PFSK-1 (cell line): ENCODE measurements around the gene TMEM184B.

Experiments
- FOXP2 ChIP-seq: optimal IDR thresholded peaks from 2 replicates; pipeline ENCODE3; 2011; ENCODE audit warnings: borderline replicate concordance, control low read depth, inconsistent platforms; ENCODE audit not compliant: insufficient read depth; ENCODE audit errors: extremely low read length, extremely low read depth
- POLR2AphosphoS5 ChIP-seq: IDR thresholded peaks from 2 replicates; pipeline ENCODE4 v1.6.1; 2012; ENCODE audit warnings: low read depth, mild to moderate bottlenecking, control low read depth, low read length, moderate library complexity
- SIN3A ChIP-seq: IDR thresholded peaks from 2 replicates; pipeline ENCODE4 v1.6.1; 2012; ENCODE audit warnings: mild to moderate bottlenecking, low read length, moderate library complexity, borderline replicate concordance; ENCODE audit not compliant: insufficient read depth
- TAF1 ChIP-seq: IDR thresholded peaks from 2 replicates; pipeline ENCODE4 v1.6.1; 2012; ENCODE audit warnings: low read length, control low read depth, borderline replicate concordance; ENCODE audit not compliant: insufficient read depth
- TF ChIP-seq, protein P1 (sequence below), 2 experiments: IDR thresholded peaks; 2 replicates each; pipeline versions ENCODE4 v1.6.1 to v1.8.0; 2011 to 2012; ENCODE audit warnings: low read depth in 2 of 2, low read length in 2 of 2, control low read depth in 1 of 2, inconsistent platforms in 1 of 2, mild to moderate bottlenecking in 1 of 2, moderate library complexity in 1 of 2; ENCODE audit not compliant: insufficient read depth in 1 of 2

TMEM184B gene

DNA sequence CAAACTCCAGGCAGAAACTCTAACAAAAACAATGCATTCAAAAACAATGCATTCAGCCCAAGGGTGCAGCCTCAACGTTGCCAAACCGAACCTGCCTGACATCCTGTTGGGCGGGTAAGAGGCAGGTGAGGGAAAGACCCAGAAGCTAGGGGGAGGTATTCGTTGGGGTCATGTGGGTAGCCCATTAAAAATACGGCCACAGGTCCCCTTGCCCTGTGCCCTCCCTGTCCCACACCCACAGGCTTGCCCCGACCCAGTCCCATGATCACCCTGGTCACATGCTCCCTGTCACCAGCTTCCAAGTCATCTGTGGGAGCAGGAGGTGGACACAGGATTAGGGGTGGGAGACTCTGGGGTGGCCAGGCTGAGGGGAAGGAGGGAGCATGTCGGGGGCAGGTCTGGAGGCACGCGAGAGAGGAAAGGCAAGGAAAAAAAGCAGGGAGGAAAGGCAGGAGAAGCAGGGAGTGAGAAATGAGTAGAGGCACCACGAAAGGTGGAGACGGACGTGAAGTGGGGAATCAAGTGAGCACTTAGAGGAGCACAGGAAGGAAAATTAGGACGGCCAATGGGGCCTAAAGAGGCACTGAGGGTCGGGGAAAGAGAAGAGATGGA lies 91.9 kb downstream of the TMEM184B start:
- TF ChIP-seq SIN3A (no peak), TAF1 (no peak), POLR2AphosphoS5 (no peak), FOXP2 (no peak)
- TF ChIP-seq, protein P1, sequence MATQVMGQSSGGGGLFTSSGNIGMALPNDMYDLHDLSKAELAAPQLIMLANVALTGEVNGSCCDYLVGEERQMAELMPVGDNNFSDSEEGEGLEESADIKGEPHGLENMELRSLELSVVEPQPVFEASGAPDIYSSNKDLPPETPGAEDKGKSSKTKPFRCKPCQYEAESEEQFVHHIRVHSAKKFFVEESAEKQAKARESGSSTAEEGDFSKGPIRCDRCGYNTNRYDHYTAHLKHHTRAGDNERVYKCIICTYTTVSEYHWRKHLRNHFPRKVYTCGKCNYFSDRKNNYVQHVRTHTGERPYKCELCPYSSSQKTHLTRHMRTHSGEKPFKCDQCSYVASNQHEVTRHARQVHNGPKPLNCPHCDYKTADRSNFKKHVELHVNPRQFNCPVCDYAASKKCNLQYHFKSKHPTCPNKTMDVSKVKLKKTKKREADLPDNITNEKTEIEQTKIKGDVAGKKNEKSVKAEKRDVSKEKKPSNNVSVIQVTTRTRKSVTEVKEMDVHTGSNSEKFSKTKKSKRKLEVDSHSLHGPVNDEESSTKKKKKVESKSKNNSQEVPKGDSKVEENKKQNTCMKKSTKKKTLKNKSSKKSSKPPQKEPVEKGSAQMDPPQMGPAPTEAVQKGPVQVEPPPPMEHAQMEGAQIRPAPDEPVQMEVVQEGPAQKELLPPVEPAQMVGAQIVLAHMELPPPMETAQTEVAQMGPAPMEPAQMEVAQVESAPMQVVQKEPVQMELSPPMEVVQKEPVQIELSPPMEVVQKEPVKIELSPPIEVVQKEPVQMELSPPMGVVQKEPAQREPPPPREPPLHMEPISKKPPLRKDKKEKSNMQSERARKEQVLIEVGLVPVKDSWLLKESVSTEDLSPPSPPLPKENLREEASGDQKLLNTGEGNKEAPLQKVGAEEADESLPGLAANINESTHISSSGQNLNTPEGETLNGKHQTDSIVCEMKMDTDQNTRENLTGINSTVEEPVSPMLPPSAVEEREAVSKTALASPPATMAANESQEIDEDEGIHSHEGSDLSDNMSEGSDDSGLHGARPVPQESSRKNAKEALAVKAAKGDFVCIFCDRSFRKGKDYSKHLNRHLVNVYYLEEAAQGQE (IDR thresholded peaks at IDR 0.05; ENCODE audit: insufficient read depth in 1 of 2, low read depth in 2 of 2, low read length in 2 of 2), result no peak

GRCh38 chr22:38177926-38178604 lies 94.7 kb downstream of the TMEM184B start:
- TF ChIP-seq SIN3A (no peak), FOXP2 (no peak), POLR2AphosphoS5 (no peak), TAF1 (no peak)
- TF ChIP-seq, protein P1 (IDR thresholded peaks at IDR 0.05; ENCODE audit: insufficient read depth in 1 of 2, low read depth in 2 of 2, low read length in 2 of 2), result no peak

DNA sequence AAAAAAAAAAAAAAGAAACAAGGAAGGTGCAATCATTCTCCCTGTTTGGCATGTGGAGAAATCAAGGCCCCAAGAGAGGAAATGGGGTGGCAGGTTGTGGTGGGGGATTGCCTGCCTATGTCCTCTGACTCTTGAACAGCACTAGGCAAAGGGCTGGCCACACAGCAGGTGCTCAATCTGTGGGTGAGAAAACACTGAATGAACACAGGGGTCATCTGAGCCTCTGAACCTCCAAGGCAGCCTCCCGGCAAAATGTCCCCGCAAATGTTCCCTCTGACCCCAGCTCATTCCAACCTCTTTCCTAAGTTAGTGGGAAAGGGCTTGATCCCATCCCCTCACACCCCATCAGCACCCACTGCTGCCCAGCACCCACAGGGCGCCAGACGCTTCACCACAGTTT lies 95.8 kb downstream of the TMEM184B start:
- TF ChIP-seq FOXP2, result no peak
- TF ChIP-seq, protein P1 (IDR thresholded peaks at IDR 0.05; ENCODE audit: insufficient read depth in 1 of 2, low read depth in 2 of 2, low read length in 2 of 2), result no peak

GRCh38 chr22:38176170-38176741 lies 96.6 kb downstream of the TMEM184B start:
- TF ChIP-seq TAF1, result no peak
- TF ChIP-seq POLR2AphosphoS5, result no peak
- TF ChIP-seq, protein P1 (IDR thresholded peaks at IDR 0.05; ENCODE audit: insufficient read depth in 1 of 2, low read depth in 2 of 2, low read length in 2 of 2), result peak in 1 of 2 experiments; percentile 23; a peak in 1 of 4 replicates
- TF ChIP-seq SIN3A, result no peak
- TF ChIP-seq FOXP2, result peak; percentile 82
